ENCODE results near the gene SCEL.

The SCEL gene

DNA sequence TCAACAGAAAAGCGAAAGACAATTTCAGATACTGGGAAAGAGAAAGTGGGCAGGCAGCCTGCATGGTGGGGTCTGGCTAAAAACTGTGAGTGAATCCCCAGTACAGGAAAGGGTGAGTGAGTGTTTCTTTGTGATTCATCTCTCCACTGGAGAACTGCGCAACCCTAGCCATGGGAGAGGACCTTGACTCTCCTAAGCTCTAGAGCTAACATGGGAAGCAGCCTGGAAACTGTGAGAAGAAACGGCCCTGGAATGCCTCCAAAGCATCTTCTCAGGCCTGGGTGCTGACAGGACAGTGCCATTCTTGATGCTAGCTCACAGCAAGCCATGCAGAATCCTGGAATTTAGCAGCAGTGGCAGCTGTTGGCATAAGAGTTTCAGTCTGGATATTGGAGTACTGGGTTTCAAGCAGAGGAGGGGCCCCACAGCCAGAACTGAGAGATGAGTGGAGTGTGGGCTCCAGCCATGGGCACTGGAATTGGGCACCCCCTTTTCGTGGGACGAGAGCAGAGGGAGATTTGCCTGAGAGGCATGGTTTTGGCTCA is 143.3 kb downstream of the SCEL start:
- no peak for DNase-seq

DNA sequence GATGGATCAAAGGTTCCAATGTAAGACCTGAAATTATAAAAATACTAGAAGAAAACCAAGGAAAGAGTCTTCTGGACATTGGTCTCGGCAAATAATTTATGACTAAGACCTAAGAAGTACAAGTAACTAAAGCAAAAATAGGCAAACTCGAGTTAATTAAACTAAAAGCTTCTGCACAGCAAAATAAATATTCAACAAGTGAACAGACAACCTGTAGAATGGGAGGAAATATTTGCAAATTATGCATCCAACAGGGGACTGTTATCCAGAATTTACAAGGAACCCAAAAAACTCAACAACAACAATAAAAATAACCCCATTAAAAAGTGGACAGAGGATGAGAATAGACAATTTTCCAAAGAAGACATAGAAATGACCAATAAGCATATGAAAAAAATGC is 152.3 kb downstream of the SCEL start:
- no peak for DNase-seq

DNA sequence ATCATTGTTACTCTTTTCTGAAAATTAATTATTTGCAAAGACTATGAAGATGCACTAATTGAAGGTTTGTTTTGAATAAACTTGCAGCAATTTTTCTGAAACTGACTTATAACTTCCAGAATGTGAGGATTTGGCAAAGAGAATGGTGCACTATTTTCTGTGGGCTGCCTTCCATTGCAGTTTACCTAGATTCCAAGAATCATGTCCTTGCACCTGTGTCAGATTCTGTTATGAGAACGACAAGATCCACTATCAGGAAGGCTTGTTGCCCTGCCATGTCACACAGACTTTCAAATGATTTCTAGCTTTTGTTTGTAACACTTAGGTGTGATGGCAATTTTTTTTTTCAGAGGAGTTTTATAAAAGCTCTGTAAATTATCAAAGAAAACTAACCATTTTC is 156.4 kb downstream of the SCEL start:
- DNase-seq, result no peak

DNA sequence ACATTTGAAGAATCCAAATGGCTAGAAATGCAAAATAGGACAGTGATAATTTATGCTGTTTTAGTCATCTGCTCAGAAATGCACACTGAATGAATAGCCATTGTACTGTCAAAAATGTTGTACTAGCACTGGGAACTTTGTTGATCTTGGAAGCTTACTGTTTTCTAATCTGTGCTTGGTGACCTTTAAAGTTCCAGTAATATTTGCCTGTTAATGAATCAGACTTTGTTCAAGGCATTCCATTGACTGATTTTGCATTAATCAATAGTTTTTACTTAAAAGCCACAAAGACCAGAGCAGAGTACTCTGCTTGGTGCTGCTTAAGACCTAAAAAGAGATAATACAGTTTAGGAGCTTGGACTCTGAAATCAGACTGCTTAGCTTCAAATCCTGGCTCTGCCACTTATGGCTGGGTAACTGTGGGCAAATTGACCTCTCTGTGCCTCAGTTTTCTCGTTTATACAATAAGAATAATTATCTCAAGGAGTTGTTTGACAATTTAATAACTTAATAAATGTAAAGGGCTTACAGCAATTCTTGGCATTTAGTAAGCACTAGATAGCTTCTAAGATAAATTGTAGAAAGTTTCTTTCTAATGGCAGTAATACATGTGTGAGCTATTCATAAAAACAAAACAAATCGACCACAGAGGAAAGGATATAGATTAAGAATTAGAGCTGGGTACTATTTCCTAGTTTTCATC is 157.4 kb downstream of the SCEL start:
- DNase-seq, result no peak

DNA sequence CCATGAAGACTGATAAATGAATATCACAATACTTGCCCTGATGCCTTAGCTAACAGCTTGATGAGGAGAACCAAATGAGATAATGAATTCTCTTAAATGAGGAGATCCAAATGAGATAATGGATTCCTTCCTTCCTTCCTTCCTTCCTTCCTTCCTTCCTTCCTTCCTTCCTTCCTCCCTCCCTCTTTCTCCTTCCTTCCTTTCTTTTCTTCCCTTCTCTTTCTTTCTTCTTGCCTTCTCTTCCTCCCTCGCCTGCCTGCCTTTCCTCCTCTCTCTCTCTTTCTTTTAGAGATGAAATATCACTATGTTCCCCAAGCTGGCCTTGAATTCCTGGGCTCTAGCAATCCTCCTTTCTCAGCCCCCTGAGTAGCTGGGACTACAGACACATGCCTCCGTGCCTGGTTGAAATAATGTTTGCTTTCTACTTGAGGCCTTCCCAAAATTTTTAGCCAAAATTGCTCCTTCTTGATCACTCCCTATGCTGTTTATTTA is 158.0 kb downstream of the SCEL start:
- DNase-seq, result no peak

Measured in NCI-H446 treated with DMSO at 0.1 percent for 48 hours (cell line).